ENCODE measurements around the gene ATP13A3. TPM values are rescaled to one million over a fixed set of nuclear protein-coding genes. Genes with fewer than 3 reads are reported as not detected.
"Not testable (repeated sequence)": the region's sequence is repeated elsewhere in the genome, so short reads cannot be mapped to it uniquely, and the experiment has no call there.

The ATP13A3 gene
- 169 and 175 TPM in 2 replicates for total RNA-seq (2014; rRNA removed)
- 22.9 TPM for polyA plus RNA-seq (2012)

DNA sequence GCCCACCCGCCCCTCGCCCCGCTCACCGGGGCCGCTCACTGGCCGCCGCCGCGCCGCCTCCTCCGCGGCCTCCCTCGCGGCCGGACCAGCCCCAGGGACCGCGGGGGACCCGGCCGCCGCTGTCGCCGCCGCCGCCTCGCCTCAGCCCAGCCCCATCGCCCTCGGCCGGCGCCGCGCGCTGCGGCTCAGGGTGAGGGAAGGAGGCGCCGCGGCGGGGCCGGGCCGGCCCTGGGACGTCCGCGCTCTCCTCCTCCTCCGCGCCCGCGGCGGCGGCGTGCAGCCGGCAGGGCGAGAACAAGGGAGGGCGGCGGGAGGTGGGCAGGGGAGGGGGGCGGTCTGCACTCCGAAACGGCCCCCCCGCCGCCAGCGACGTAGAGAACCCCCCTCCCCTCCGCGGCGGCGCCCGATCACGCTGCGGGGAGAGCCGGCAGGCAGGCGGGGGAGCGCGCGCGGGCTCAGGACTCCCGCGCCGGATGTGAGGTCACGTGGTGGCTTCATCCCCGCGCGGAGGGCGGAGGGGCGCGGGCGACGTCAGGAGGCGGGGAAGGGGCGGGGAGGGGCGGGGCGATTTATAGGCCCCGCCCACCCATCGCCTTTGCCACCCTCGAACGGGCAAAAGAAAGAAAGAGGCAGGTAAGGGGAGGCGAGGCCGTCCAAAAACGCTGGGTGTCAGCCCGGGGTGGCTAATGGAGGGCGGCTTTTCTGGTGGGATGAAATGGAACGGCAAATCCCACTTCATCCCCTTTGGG lies at the start of gene ATP13A3:
TSS of gene ATP13A3 (minus strand) at position 463 of the 749 bp plus-strand sequence. CDS start 24,812 bp downstream, outside the sequence.
- DNase-seq (ENCODE audit: low read depth), result peak; percentile 86

DNA sequence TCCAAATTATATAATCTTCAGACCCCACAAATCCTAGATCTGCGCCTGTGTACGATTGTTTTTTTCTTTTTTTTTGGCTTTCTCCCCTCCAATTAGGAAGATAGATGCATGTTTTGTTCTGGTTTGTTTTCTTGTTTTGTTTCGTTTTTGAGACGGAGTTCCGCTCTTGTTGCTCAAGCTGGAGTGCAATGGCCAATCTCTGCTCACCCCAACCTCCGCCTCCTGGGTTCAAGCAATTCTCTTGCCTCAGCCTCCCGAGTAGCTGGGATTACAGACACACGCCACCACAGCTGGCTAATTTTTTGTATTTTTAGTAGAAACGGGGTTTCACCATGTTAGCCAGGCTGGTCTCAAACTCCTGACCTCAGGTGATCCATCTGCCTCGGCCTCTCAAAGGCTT lies 48.4 kb upstream of the ATP13A3 start:
- not testable (repeated sequence) for DNase-seq (ENCODE audit: low read depth)

DNA sequence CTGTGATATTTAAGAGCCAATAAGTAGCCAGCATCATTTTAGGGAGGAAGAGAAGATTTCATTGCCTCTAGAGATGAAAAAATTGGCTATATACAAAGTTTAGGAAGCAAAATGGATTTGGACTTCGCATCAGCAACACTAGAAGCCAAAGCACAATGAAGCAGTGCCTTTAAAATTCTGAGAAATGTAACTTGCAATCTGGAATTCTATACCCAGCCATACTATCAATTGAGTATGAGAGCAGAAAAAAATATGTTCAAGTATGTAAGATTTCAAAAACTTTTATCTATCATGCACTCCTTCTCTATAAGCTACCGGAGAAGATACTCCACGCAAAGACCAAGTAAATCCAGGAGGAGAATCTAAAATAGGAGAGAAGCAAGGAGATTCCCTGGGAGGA lies 47.4 kb upstream of the ATP13A3 start:
- DNase-seq (ENCODE audit: low read depth), result no peak

DNA sequence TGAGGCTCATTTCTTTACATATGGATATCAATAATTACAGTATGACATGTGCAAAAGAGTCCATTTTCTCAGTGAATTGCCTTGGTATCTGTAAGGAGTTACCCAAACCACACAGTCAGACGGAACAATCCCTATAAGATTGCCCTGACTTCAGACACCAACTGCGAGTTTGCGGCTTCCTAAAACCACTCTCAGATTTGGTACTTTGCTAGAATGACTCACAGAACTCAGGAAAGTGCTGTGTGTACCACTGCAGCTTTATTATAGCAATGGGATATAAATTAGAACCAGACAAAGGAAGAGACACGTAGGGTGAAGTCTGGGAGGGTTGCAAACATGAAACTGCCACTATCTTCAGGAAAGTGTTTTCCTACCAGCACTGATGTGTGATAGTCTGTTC lies 45.8 kb upstream of the ATP13A3 start:
- peak; percentile 26 for DNase-seq (ENCODE audit: low read depth)

DNA sequence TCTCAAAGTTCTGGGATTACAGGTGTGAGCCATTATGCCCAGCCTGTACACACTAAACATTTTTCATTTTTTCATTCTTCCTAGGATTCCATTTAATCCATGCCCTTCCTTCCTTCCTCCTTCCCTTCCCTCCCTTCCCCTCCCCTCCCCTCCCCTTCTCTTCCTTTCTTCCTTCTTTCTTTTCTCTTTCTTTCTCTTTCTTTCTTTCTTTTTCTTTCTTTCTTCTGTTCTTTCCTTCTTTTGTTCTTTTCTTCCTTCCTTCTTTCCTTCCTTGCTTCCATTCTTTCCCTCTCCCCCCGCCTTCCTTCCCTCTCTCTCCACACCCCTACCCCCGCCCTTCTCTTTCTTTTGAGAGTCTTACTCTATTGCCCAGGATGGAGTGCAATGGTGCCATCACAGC lies 40.9 kb upstream of the ATP13A3 start:
- no peak for DNase-seq (ENCODE audit: low read depth)

DNA sequence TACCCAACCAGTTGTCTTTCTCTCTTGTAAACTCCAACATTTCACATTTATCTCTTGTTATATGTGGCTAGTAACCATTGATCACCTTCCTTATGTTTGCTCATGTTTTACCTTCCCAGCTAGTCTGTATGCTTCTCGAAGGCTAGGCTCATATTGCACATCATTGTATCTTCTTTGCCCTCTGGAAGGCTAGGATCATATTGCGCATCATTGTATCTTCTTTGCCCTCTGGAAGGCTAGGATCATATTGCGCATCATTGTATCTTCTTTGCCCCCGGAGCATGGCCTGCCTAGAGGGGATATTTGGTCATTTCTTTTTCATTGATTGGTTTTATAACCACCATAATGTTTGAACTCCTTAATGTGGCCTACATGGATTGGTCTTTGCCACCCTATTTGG lies 39.4 kb upstream of the ATP13A3 start:
- DNase-seq (ENCODE audit: low read depth), result no peak

DNA sequence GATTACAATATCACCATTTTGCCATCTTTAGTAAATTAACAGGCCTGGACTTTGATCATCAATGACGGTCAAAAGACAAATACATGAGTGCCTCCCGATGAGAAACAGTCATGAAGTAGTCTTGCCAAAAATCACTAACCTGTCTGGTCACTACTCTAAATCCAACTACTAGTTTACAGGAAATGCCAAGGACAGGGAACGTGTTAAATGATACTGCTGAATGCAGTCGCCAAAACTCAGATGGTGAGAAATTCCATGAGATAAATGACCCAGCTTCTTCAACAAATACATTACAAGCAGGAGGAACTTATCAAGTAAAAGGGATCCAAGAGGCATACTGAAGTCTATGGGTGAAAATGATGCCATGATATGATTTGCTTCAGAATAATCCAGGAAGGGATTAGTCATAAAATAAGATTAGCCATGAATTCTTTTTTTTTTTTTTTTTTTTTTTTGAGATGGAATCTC lies 35.8 kb upstream of the ATP13A3 start:
- no peak for DNase-seq (ENCODE audit: low read depth)

DNA sequence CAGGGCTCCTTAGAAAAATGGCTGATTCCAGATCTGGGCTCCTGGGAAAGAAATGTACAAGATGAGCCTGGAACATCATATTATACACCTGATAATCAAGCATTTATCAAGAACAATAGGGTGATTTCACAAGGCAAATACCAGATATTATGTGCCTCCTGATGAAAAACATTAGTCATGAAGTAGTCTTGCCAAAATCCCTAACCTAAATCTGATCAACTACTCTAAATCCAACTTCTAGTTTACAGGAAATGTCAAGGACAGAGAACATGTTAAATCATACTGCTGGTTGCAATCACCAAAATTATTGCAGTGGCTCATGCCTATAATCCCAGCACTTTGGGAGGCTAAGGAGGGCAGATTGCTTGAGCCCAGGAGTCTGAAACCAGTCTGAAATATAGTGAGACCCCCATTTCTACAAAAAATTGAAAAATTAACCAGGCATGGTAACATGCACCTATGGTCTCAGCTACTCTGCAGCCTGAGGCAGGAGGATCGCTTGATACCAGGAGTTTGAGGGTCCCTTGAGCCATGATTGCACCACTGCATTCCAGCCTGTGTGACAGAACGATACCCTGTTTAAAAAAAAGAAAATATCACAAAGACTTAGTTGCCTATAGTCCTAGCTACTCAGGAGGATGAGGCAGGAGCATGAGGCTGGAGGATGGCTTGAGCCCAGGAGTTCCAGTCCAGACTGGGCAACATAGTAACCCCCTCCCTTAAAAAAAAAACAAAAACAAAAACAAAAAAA lies 34.9 kb upstream of the ATP13A3 start:
- peak; percentile 58 for DNase-seq (ENCODE audit: low read depth)

DNA sequence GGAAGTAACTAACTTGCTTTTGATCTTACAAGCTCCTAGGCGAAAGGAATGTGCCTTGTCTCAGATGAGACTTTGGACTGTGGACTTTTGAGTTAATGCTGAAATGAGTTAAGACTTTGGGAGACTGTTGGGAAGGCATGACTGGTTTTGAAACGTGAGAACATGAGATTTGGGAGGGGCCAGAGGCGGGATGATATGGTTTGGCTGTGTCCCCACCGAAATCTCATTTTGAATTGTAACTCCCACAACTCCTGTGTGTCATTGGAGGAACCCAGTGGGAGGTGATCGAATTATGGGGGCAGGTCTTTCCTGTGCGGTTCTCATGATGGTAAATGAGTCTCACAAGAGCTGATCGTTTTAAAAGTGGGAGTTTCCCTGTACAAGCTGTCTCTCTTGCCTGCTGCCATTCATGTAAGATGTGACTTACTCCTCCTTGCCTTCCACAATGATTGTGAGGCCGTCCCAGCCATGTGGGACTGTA lies 33.9 kb upstream of the ATP13A3 start:
- not testable (repeated sequence) for DNase-seq (ENCODE audit: low read depth)

DNA sequence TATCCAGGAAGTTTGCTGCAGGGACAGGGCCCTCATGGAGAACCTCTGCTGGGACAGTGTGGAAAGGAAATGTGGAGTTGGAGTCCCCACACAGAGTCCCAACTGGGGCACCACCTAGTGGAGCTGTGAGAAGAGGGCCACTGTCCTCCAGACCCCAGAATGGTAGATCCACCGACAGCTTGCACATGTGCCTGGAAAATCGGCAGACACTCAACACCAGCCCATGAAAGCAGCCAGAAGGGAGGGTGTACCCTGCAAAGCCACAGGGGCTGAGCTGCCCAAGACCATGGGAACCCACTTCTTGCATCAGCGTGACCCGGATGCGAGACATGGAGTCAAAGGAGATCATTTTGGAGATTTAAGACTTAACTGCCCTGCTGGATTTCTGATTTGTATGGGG lies 33.4 kb upstream of the ATP13A3 start:
- not testable (repeated sequence) for DNase-seq (ENCODE audit: low read depth)

DNA sequence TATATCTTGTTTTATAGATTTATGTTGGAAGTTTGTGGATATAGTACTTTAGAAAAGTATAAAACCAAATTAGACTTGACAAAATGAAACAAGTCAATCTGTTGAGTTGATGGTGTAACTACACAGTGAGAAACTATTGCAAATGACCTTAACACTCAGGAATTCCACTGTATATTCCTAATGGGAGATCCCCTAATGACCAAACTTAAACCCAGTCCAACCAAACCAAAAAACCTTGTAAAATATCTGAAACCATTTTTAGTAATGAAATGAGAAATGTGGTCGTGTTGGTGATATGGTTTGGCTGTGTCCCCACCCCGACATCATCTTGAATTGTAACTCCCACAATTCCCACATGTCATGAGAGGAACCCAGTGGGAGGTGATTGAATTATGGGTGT lies 31.9 kb upstream of the ATP13A3 start:
- DNase-seq (ENCODE audit: low read depth), result no peak

DNA sequence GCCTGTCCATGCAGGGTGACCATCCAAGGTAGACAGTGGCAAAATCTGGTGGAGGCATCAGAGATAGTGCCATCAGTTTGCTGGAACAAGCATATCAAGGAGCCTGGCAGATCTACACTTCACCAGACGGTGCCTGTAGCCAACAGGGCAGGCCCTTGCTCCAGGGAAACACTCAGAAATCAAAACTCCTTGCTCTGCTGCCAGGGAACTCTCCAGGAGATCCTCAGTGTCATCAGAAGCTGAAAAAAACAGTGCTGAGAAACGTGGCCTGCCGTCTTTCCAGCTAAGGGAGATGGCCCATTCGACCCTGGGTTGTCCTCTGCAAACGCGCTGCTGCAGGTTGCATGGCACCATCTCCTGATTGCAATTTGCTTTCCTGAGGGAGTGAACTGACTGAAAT lies 30.5 kb upstream of the ATP13A3 start:
- DNase-seq (ENCODE audit: low read depth), result no peak

DNA sequence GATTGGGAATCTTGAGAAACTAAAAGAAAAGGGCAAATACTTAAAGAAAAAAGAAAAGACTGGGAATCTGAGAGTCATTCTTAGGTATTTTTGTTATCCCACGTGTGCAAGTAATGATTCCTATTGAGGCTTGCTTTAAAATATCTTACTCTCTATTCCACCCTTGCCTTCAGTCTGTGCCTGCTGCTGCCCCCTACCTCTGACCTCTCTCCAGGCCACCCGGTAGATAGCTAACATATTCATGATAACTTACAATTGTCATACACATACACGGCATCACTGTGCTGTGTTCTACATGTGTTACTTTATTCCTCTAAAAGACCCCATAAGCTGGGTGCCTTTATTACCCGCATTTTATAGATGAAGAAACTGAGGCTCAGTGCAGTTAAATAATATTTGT lies 27.8 kb upstream of the ATP13A3 start:
- DNase-seq (ENCODE audit: low read depth), result no peak

DNA sequence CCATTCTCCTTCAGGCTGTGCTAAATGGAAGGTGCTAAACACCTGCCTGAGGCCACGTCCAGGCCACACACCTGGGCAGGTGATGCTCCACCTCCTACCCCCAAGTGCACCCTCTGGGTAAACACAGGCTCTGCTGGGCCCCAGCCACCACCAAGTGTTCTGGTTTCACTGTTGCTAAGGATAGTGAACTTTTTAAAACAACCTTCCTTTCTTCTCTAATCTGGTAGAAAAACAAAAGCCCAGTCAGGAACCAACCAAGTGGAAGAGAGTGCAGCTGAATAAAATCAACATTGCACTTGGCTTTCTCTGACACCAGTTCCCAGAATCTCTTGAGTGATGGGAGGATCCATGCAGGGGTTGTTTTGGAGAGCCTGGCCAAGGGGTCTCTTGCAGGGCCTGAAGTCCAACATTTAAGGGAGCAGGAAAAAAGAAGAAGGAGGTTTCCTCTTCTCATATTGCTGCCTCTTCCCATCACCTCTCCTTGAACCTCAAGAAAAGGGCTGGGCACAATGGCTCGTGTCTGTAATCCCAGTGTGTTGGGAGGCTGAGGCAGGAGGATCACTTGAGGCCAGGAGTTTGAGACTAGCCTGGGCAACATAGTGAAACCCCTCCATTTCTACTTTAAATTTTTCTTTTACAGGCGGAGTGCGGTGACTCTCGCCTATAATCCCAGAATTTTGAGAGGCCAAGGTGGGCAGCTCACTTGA lies 26.2 kb upstream of the ATP13A3 start:
- DNase-seq (ENCODE audit: low read depth), result no peak

DNA sequence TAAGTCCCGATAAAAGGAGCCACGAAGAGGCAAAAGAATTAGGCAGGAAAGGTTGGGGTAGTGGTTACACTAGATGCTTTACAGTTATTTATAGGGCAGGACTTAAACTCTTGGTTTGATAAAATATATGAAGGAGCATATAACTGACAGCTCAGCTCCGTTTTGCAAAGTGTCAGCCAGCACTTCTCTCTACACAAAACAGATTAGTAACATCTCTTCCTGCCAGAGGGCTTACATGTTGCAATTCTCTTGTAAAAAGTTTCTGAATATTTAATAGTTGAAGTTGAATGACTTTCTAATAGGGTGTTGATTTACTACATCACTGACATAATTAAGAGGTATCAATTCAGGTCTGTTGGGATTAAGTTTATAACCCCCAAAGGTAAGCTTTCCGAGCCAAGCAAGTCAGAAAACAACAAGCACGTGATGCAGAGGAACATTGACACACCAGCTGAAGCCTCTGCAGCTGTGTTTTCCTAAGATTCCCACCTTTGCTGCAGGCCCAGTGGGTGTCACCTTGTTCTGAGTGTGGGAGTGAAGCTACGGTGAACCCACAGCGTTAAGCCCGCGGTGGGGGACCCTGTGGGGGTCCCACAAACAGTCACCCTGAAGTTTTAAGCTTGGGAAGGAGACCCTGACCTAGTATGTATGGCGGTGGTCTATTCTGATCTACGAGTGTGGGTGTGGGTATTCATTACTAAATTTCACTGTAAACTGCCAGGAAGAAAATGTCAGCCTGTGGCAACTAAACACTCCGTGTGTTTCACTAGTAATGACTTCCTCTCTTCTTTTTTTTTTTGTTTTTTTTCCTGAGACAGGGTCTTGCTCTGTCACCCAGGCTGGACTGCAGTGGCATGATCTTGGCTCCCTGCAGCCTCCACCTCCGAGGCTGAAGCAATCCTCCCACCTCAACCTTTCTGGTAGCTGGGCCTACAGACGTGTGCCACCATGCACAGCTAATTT lies 22.0 kb upstream of the ATP13A3 start:
- no peak for DNase-seq (ENCODE audit: low read depth)

DNA sequence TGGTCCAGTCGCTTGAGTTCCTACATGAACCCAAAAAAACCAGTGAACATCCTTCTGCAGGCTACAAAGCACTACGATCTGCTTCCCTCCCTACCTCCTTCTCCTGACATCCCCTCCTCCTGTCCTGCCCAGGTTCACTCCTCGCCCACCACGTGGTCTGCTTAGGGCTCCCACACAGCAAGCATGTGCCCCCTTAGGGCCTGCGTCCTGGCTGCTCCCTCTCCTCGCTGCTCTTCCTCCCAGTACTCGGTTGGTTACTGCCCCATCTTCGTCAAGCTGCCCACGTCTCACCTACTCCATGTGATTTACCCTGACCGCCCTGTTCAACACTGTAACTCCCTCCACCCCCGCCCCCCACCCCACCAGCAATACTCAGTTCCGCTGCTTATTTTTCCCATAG lies 20.8 kb upstream of the ATP13A3 start:
- no peak for DNase-seq (ENCODE audit: low read depth)

DNA sequence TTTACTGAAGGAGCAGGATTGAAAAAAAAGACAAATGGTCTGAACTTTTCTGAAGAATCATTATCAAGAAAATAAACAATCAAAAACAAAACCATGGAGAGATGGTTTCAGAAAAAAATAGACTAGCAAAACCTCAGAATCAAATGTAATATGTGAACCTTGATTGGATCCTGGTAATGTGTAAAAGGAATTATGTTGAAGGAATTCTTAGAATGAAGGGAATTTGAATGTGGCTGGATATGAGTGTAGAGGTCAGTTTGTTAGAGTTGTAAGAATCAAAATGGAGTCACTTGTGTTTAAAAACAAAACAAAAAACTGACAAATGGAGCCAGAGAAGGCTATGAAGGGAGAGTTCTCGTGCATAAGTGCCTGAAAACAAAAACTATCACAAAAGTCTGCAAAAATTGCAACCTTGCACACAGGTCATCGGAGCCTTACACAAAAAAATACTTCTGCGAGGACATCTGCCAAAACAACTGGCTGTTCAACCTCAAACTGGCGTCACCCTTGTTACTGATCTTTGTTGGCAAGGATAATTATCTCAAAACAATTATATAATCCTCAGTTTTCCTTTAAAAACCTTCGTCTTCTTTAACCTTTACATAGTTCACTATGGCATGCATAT lies 19.1 kb upstream of the ATP13A3 start:
- DNase-seq (ENCODE audit: low read depth), result no peak

DNA sequence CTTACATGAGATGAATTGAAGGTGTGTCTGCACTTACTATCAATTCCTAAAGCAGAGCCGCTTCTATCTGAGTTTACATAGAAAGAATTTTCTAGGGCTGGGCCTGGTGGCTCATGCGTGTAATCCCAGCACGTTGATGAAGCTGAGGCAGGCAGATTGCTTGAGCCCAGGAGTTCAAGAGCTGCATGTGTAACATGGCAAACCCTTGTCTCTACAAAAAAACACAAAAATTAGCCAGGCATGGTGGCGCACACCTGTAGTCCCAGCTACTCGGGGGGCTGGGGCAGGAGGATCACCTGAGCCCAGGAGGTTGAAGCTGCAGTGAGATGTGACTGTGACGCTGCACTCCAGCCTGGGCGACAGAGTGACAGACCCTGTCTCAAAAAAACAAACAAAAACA lies 18.1 kb upstream of the ATP13A3 start:
- no peak for DNase-seq (ENCODE audit: low read depth)

DNA sequence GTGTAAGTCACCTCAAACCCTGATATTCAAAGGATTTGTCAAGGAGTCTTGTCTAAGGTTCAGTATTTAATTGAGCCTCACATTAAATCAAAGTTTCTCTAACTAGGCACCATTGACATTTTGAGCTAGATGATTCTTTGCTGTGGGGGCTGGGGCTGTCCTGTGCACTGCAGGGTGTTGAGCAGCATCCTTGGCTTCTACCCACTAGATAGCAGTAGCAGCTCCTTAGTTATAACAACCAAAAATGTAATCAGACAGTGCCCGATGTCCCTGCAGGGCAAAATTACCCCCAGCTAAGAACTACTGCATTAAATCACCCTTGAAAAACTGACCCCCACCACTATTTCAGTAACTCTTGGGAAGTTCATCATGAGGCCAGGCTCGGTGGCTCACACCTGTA lies 17.3 kb upstream of the ATP13A3 start:
- DNase-seq (ENCODE audit: low read depth), result no peak

DNA sequence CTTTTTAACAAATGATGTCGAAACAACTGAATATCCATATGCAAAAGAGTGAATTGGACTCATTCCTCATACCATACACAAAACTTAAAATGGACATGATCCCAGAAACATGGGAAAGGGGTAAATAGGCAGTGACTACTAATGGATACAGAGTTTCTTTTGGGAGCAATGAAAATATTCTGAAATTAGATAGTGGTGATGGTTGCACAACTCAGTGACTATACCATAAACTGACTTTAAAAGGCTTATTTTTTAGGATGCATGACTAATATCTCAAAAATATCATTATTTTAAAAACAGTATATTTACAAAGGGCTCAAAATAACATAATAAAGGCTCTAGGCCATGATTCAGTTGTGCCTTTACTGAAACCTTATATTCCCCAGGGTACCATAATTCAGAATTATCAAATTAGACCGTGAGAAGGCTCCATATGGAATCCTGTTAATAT lies 16.3 kb upstream of the ATP13A3 start:
- peak; percentile 64 for DNase-seq (ENCODE audit: low read depth)
